Anterior cingulate cortex (tissue), 58 donors: Measurements from ENCODE around the gene TSPAN17.

Source experiments
- DNase-seq, 58 donors: peaks; one replicate each; lab custom pipeline; 2025; lab: John Stamatoyannopoulos, UW

Gene TSPAN17

DNA sequence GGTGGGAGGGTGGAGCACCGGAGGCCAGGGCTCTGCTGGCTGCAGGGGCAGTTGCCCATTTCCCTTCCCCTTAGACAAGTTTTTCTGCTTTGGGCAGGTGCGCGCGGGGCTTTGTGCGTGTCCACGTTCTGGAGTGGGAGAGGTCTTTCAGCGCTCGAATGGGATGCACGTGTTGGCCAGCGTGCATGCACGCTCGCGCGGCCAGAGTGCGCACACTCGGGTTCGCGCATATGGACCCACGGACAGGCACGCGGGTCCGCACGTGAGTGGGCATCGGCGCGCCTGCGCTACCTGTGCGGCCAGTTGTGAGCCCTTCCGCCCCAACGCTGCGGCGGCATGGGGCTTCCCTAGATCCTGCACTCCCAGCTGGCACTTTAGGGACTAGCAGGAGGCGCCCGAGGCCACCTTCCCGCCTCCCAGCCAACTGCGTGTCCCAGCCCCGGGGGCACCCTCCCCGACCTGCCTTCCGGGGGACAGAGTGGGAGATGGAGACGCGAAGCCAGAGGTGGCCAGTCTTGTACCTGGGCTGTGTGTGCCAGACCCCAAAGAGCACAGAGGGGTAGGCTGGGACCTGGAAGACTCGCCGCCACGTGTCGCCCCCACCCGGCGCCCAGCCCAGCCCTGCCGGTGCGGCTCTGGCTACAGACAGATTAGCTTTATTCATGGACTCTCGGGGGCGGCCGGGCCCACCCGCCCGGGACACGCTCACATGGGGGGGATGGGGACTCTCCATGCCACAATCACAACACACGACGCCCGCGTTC, 27.5 kb upstream of the TSPAN17 start:
- no peak for DNase-seq

DNA sequence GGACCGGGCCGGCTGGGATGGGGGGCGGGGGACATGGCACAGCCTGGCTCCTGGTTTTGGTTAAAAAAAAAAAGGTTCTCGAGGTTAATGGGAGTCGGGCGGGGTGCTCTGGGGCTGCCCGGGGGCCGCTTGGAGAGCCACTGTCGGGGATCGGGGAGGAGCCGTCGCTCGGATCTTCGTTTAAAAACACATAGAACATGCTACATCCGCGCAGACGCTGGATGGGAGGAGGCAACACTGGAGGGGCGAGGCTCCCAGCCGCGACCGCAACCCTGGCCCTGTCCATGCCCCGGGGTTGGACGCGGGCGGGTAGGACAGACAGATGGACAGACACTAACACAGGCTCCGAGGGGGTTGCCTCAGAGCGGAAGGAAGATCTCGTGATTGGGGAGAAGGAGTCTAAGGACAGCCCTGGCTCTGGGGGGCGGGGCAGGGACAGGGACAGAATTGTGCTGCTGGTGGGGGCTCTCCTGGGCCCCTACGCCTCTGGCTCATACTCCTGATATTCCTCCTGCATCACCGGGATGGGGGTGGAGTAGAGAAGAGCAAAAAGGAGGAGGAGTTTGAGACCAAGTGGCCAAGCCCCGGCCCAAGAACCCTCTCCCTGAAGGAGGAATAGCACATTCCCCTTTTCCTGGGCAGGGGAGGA, 26.8 kb upstream of the TSPAN17 start:
- DNase-seq, result no peak

DNA sequence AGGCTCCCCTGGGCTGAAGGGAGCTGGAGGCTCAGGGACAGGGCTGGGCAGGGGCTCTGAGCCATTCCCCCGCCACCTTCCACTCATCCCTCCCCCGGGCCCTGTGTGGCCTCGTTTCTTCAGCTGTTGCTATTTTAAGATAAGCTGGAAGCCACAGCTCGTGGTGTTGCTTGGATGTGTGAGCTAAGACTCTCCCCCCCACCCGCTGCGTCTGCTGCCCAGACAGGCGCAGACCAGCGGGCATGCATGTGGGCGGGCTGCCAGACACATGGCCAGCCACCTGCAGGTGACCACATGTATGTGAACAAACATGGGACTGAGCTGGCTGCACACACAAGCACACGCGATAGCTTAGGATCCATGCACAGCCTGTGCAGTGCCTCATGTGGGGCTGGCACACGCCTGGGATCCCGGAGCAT, 25.6 kb upstream of the TSPAN17 start:
- peak in 34 of 58 donors; percentile 12 to 79 (median 46) for DNase-seq

DNA sequence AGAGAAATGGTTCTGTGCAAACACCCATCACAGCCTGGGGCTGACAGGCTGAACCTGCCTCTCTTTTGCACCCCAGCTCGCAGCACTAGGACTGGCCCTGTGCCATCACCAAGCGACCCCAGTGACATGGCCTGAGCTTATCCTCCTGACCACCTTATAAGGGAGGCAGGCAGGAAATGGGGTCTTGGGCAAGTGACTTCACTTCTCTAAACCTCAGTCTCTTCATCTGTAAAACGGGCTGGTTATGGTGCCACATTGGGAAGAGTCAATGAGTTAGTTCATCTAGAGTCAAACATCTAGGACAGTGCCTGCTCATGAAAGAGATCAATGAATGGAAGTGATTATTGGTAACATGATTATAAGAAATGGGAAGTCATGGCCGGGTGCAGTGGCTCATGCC, 23.1 kb upstream of the TSPAN17 start:
- DNase-seq, result no peak

DNA sequence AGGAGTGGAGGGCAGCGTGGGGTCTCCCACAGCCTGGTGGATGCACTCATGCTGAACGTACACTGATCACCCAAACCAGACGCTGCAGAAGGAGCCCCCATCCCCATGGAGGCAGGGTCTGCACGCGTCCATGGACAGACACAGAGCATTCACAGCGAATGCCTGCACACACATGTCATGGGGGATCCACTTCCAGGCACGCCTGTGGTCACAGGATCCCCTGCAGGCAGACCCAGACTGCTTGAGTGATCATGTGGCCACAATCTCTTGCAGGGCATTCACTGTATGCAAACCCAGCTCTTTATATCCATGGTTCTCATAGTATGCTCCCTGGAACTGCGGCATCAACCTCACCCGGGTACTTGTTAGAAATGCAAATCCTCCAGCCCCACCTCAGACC, 22.3 kb upstream of the TSPAN17 start:
- DNase-seq, result no peak

DNA sequence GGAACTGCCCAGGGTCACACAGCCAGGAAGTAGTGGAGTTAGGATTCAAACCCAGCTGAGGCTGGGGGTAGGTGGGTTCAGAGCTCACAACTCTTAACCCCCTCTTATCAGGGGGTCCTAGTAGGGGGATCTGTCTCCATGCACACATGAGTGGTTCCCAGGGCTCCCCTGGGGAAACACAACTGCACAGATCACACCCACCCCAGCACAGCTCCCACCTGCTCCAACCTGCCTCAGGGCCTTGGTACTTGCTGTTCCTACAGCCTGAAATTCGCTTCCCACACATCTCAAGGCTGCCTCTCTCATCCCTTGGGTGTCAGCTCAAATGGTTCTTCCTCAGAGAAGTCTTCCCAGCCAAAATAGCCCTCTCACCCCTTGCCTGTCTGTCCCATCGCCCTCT, 21.8 kb upstream of the TSPAN17 start:
- DNase-seq, result no peak

DNA sequence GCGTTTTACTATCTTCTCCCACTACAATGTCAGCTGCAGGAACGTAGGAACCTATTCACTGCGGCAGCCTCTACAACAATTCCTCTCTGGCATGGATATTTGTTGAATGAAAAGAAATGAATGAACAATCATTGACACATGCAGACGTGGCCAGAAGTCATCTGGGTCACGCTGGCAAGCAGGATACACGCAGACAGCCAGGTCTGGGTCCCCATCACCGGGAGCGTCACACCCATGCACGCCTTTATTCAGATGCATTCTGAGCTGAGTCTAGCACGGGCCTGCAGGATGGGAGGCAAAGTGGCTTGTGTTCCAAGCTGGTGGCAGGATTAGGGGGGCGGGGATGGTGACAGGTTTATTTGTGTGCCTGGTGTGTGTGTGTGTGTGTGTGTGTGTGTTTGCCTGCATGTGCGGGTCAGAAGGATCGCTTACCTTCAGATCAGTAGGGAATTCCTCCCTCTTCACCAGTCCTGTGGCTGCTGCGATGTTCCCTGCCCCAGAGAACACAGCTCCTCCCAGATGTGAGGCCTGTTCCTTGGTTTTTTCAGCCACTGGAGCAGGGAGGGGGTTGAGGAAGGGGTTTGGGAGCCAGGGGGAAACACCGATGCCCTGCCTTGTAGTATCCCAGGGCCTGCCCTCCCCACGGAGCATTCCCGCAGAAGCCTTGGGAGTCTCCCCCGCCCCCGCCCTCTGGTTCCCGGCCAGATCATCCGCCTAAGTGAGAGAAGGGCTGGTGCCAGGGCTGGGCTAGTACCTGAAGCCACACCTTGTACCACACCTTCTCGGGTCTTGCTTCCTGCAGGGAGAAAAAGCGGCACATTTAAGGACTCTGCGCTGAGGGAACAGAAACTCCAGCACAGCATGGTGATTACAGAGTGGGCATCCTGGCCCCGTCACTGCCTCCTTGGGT, 21.1 kb upstream of the TSPAN17 start:
- DNase-seq, result no peak

DNA sequence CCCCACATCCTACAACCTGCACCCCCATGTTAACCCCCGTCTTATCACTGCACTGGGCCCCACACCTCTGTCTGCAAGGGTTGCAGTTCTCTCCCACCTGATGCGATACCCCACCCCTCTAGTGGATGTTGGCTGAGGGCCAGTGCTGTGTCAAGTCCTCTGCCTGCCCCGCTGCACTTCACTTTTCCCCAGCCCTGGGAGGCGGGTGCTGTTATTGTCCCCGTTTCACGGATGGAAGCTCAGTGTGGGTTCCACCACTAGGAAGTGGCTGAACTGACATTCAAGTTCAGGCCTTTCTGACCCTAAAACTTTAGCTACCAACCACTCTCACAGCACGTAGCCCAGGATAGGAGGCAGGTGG, 20.4 kb upstream of the TSPAN17 start:
- no peak for DNase-seq

DNA sequence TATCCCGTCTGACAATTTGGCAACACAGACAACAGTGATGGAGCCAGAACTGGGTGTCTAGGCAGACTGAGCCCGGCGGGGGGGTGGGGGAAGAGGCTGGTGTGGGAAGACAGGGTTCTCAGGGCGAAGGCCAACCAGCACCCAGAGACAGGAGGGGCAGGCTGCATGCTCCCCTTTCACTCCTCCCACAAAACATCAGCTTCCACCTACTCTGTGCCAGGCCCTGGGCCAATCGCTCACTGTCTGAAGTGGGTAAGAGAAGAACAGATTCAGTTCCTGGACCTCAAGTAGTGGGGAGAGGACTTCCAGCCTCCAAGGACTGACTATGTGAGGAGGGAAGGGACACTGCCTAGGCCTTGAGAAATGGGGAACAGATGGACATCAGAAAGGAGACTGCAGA, 19.7 kb upstream of the TSPAN17 start:
- peak in 1 of 58 donors; percentile 22 for DNase-seq

DNA sequence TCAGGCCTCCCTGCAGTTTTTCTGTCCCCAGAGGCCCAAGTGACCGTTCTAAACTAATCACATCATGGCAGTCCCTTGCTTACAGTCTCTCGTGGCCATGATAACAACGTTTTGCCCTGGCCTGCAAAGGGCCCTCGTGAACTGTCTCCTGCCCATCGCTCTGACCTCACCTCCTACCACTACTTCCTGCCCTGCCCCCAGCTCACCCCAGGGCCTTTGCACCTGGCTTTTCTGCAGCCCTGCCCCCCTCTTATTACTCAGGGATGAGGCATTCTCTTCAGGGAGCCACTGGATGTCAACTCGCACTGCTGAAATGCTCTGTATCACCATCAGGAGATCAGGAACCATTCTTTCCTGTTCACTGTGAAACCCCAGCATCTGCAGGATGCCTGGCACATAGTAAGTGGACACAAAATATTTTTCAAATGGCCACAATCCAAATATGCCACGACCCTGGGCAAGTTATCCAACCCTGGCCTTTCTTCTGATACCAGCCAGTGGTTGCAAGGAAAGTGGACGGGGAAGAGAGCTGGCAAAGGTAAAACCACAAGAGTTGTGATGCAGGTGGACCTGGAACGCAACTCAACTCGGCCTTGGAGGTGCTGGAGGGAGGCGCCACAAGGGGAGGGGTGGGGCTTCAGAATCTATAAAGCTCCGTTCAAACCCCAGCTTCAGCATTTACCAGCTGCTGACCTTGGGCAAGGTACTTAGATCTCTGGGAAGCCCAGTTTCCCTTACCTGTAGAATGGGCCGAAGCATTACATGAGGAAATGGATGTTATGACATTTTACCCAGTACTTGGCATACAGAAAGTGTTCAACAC, 18.7 kb upstream of the TSPAN17 start:
- peak in 2 of 58 donors; percentile 32 to 46 for DNase-seq

DNA sequence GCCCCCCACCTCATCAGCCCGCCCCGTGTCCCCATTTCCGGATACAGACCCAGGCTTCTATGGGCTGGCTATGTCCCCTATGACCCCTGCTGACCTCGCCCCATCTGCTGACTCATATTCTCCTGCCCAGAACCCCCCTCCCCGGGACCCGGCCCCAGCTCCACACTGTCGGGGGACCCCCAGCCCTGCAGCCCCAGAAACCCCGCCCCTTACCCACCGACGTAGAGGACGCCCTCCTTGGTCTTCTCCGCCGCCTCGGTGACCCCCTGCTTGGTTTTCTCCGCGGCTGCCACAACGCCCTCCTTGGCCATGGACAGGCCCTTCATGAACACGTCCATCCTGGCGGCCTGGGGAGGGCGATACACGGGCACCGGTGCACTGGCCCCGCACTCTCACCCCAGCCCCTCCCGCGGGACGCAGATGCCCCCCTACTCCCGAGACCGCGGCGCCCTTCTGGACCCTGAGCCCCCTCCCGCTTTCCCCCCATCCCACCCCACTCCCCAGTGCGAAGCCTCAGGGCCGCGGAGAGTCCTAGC, 17.9 kb upstream of the TSPAN17 start:
- DNase-seq, result no peak

DNA sequence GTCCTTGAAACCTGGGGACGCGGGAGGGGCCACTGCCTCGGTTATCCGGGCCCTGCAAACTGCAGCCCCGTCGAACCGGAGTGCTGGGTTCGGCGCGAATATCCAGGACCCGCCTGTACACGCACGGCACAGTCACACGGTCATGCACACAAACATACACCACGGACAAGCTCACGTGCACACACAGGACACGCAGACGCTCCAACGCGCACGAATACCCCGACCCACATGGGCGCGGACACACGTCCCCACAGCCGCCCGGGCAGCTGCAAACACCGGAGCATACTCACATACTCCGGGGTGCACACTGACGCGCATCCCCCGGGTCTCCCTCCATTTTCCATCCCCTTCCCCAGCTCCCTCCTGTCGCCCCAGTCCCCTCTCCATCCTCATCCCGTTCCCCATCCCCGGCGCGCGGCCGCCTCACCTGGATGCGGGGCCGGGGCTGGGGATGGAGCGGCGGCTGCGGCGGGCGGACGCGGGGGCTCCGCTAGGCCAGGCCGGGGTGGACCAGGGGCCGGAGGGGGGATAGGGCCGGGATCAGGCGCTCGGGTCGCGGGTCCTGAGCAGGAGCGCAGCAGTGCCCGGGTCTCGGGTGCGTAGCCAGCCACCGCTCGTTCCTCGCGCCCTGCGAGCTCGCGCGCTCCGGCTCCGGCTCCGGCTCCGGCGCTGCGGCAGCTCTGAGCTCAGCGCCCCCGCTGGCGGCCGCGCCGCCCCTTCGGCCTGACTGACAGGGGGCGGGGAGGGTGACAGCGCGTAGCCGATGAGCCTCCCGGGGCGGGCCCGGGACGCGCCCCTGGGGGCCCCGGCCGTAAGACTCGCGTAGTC, 17.2 kb upstream of the TSPAN17 start, which contains the start of the genes EIF4E1B and SNCB:
Gene EIF4E1B, plus strand, starts transcription at position 823 of the 828 bp plus-strand sequence. CDS start 12,113 bp downstream, outside the sequence.
Gene SNCB, minus strand, starts transcription at position 682 of the 828 bp plus-strand sequence. CDS start 880 bp downstream, outside the sequence.
- DNase-seq, result peak in 31 of 58 donors; percentile 6 to 78 (median 40)

DNA sequence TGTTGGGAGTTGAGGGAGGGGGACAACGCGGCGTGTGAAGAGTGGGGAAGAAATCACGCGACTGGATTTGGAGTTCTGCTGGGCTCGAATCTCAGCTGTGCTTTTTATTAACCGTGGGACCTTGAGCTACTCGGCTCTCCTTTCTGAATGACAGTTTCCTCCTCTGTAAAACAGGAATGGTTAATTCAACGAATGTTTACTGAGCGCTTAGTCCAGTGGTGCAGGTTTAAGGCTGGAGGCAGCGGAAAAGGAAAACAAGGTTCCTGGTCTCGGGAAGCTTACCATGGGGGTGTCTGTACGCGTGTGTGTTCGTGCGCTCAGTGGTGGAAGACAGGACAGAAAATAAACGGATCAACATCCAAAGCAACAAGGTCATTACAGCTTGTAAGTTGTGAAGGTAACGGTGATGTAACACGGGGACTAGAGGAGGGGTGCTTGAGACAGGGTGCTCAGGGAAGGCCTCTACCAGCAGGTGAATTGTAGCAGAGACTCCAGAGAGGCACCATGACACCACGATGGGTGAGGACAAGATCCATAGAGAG, 16.5 kb upstream of the TSPAN17 start:
- no peak for DNase-seq

DNA sequence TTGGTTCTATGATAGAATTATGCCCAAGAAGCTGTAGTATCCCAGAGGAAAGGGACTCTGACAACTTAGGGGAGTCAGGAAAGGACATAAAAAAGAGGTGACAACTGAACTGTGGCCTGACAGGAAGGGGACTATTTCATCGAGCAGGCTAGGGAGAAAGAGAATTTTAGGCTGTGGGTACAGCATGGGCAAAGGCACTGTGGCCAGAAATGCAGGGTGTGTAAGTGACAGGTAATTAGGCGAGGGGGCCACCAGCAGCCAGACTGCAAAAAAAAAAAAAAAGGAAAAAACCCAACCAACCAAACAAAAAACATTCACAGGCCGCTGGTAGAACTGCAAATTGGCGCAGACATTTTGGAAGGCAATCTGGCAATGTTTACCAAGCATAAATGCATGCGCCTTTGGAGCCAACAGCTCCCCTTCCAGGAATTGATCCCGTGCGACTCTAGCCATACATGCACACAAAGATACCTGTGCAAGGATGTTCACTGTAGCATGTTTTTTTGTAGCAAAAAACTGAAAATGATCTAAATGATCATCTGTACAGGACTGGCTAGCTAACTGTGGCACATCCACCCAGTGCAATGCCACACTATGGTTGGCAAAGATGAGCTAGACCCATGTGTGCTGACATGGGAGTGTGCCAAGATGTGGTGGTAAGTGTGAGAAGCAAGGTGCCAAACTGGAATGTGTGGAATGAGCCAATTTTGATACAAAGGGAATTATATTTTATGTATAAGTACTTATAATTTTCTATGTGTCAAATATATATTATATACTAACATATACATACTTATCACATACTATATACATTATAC, 15.7 kb upstream of the TSPAN17 start:
- no peak for DNase-seq

DNA sequence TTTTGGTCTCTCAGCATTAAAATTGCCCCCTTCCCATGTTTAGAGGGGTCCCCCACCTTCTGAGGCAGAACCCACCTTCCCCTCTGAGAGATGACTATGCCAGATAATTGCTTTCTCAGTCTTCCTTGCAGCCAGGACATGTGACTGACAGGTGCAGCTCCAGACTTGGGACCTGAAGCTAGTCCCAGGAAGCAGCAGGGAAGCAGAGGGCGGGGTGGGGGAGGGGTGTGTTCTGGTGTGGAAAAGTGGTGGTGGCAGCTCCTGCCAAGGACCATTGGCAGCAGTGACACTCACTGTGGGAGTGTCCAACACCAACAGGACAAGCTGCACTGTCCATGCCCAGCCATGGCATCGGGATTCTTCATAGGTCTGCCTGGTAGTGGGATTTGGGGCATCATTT, 14.5 kb upstream of the TSPAN17 start:
- DNase-seq, result no peak

DNA sequence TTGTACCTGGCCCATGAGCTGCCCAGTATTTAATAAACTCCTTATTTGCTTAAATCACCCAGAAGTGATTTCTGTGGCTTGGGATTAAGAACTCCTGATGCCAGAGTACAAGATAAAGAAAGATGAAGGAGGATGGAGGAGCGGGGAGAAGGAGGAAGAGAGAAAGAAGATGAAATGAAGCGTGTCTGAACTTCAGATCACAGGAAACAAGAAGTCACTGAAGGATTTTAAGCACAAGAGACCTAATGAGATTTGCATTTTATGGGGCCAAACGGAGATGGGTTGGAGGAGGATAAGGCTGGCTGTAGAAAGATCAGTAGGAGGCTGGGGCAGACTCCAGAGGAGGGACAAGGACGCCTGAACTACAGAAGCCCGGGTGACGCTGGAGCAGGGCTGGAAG, 13.7 kb upstream of the TSPAN17 start:
- DNase-seq, result no peak

DNA sequence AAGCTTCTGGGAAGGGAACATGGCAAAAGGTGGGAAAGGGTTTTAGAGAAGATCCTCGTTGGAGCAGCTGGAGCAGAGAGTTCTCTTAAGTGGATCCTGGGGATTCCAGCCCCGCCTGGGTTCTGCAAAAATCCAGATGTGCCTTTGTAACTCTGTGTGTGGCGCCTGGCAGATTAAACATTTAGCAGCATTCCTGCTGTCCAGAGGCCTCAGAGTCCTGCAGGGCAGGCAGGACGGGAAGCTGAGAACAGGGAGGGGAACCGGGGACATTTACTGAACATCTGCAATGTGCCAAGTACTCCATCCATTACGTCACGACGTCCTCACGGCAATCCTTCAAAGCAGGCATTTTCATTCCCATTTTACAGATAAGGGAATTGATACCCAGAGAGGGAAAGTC, 10.9 kb upstream of the TSPAN17 start:
- no peak for DNase-seq

DNA sequence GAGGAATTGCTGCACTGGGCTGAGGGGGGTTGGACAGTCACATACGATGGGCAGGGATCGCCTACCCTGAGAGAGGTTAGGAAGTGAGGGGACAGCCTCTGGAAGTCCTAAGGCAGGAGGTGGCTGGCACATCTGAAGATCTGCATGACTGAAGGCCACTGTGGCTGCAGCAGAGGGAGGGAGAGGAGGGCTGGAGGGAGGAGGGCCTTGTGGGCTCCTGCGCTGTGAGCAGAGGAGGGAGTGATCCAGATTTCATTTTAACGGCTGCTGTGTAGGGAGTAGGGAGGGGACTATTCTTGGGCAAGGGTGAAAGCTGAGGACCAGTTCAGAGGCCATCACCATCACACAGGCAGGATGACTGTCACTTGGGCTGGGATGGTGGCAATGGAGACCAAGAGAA, 9.7 kb upstream of the TSPAN17 start:
- DNase-seq, result no peak
